ENCODE data around the gene TUFT1.

DNA sequence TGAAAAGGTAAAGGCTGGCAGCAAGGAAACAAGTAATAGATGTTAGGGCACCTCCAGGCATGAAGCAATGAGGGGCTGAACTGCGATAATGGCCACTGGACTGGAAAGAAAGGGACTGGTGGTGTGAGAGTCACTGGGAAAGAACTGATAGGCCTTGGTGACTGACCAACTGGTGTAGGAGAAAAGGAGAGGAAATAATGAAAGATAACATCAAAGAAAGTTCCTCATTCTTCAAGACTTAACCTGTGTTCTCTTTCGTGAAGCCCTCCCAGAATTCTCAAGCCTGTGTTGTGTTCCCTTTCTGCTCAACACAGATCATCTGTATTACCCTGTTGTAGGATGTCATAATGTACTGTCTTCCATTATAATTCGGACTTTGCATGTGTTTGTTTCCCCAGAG, 50.9 kb downstream of the TUFT1 start:
- TF ChIP-seq, protein P1, sequence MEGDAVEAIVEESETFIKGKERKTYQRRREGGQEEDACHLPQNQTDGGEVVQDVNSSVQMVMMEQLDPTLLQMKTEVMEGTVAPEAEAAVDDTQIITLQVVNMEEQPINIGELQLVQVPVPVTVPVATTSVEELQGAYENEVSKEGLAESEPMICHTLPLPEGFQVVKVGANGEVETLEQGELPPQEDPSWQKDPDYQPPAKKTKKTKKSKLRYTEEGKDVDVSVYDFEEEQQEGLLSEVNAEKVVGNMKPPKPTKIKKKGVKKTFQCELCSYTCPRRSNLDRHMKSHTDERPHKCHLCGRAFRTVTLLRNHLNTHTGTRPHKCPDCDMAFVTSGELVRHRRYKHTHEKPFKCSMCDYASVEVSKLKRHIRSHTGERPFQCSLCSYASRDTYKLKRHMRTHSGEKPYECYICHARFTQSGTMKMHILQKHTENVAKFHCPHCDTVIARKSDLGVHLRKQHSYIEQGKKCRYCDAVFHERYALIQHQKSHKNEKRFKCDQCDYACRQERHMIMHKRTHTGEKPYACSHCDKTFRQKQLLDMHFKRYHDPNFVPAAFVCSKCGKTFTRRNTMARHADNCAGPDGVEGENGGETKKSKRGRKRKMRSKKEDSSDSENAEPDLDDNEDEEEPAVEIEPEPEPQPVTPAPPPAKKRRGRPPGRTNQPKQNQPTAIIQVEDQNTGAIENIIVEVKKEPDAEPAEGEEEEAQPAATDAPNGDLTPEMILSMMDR (tag by site-specific recombination; IDR thresholded peaks at IDR 0.05), result no peak
- TF ChIP-seq ZFP3 (tag by site-specific recombination; IDR thresholded peaks at IDR 0.05; ENCODE audit: low read depth) (no peak), KLF8 (tag by site-specific recombination; IDR thresholded peaks at IDR 0.05) (no peak), ZBTB21 (tag by site-specific recombination; IDR thresholded peaks at IDR 0.05) (no peak)
